K562 (cell line): ENCODE data around the gene MYLK4. TPM values are rescaled to one million over a fixed set of nuclear protein-coding genes. Genes with fewer than 3 reads are reported as not detected.

Source experiments
- ATAC-seq: fragments of 200-7000 bp; cut with Tn5 transposase; 3 replicates; pipeline ENCODE4 v1.9.1; 2020; ENCODE audit warnings: moderate library complexity
- BruUV-seq: library from RNA; stranded (reverse); fragments of 400-500 nt; replicated peaks from 2 replicates; lab custom pipeline; 2021; lab: Mats Ljungman, UMichigan
- CTCF ChIA-PET: fragments of 300-600 bp; formaldehyde crosslinking; extraction: SDS; loops from one replicate; lab custom pipeline; 2021; ENCODE audit warnings: low intra/inter-chr PET ratio; lab: Yijun Ruan, JAX
- POLR2A ChIA-PET: fragments of 300-600, 350-650 bp; sonication (Branson Sonifier 250); formaldehyde crosslinking; extraction: SDS; loops from one replicate; lab custom pipeline; 2021; ENCODE audit warnings: antibody characterized with exemption, inconsistent platforms; lab: Yijun Ruan, JAX
- DNase-seq, 4 experiments: peaks; one replicate each; pipeline versions ENCODE4 v3.0.0 to v3.0.0-alpha.2; 2011 to 2018; ENCODE audit warnings: low spot score in 3 of 4, mixed read lengths in 3 of 4; ENCODE audit errors: extremely low read depth in 1 of 4
- FAIRE-seq: peaks from 2 replicates; lab custom pipeline; 2011; peaks lifted over from hg19 to GRCh38; lab: Jason Lieb, UNC
- H2AFZ ChIP-seq: 2 replicates; pipeline ENCODE4 v1.6.0; 2011; ENCODE audit warnings: low read depth, low read length, control low read depth, inconsistent platforms
- H3K27ac ChIP-seq: fragments of 200-600 bp; 3 replicates; pipeline ENCODE4 v1.8.0; 2011; ENCODE audit warnings: low read depth, mild to moderate bottlenecking, control low read depth, inconsistent platforms, low read length, moderate library complexity, mixed read lengths; ENCODE audit errors: extremely low read depth
- H3K27me3 ChIP-seq, 2 experiments: fragments of 300-600 bp in 1 of 2; 2 replicates in 1 of 2; 3 replicates in 1 of 2; pipeline versions ENCODE4 v1.6.0 to v1.8.0; 2011; ENCODE audit warnings: inconsistent platforms in 2 of 2, low read length in 2 of 2, mild to moderate bottlenecking in 1 of 2, mixed read lengths in 1 of 2, moderate library complexity in 1 of 2; ENCODE audit not compliant: control insufficient read depth in 2 of 2, insufficient read depth in 2 of 2
- H3K36me3 ChIP-seq: fragments of 300-600 bp; 3 replicates; pipeline ENCODE4 v1.8.0; 2011; ENCODE audit warnings: mild to moderate bottlenecking, low read length, inconsistent platforms; ENCODE audit not compliant: control insufficient read depth, insufficient read depth
- H3K4me1 ChIP-seq, 2 experiments: fragments of 200-600 bp in 1 of 2; replicated peaks in 1 of 2; 2 replicates in 1 of 2; 3 replicates in 1 of 2; pipeline versions ENCODE4 v1.5.1 to v1.8.0; 2011; ENCODE audit warnings: inconsistent platforms in 2 of 2, low read length in 2 of 2, mild to moderate bottlenecking in 1 of 2, mixed read lengths in 1 of 2, moderate library complexity in 1 of 2; ENCODE audit not compliant: control insufficient read depth in 2 of 2, insufficient read depth in 2 of 2
- H3K4me2 ChIP-seq: 2 replicates; pipeline ENCODE4 v1.6.1; 2011; ENCODE audit warnings: low read length, control low read depth, inconsistent platforms, mixed read lengths; ENCODE audit not compliant: insufficient read depth
- H3K4me3 ChIP-seq: fragments of 200-600 bp; sonication (generic), shearing (Covaris generic); 2 replicates; pipeline ENCODE4 v1.5.1; 2016; ENCODE audit warnings: control low read depth, inconsistent platforms
- H3K79me2 ChIP-seq: fragments of 200-600 bp; 3 replicates; pipeline ENCODE4 v1.8.0; 2011; ENCODE audit warnings: low read length, inconsistent platforms; ENCODE audit not compliant: control insufficient read depth, insufficient read depth
- H3K9ac ChIP-seq, 2 experiments: 2 replicates each; pipeline versions ENCODE4 v1.6.0 to v1.6.1; 2011; ENCODE audit warnings: low read depth in 2 of 2, low read length in 2 of 2, control low read depth in 1 of 2, inconsistent platforms in 1 of 2, mild to moderate bottlenecking in 1 of 2, mixed read lengths in 1 of 2; ENCODE audit not compliant: insufficient read depth in 1 of 2
- H3K9me1 ChIP-seq: one replicate; pipeline ENCODE4 v1.6.0; 2011; ENCODE audit warnings: inconsistent platforms, mild to moderate bottlenecking, low read length, moderate library complexity; ENCODE audit not compliant: control insufficient read depth, insufficient read depth
- H3K9me3 ChIP-seq: replicated peaks from 2 replicates; pipeline ENCODE4 v1.5.1; 2011; ENCODE audit warnings: low read depth, low read length, inconsistent platforms; ENCODE audit not compliant: control insufficient read depth, insufficient read depth
- H4K20me1 ChIP-seq: replicated peaks from 2 replicates; pipeline ENCODE4 v1.6.1; 2011; ENCODE audit warnings: low read length, inconsistent platforms, mixed read lengths; ENCODE audit not compliant: control insufficient read depth, insufficient read depth
- FOS ChIP-seq: IDR thresholded peaks from 3 replicates; pipeline ENCODE4 v1.6.1; 2011; ENCODE audit not compliant: insufficient read length; ENCODE audit errors: extremely low read depth
- FOXP4 ChIP-seq: sonication (generic); formaldehyde crosslinking; IDR thresholded peaks from 2 replicates; pipeline ENCODE4 v1.8.0; 2022; ENCODE audit warnings: mild to moderate bottlenecking, missing genetic modification reagents, borderline replicate concordance
- GTF3C2 ChIP-seq: IDR thresholded peaks from 3 replicates; pipeline ENCODE4 v1.6.1; 2011; ENCODE audit warnings: borderline replicate concordance, mild to moderate bottlenecking, moderate library complexity; ENCODE audit not compliant: insufficient read length; ENCODE audit errors: extremely low read depth
- HNRNPLL ChIP-seq: fragments of 200-400 bp; formaldehyde crosslinking; IDR thresholded peaks from 2 replicates; pipeline ENCODE4 v1.6.1; 2017; ENCODE audit warnings: low read length, low read depth, mild to moderate bottlenecking; ENCODE audit not compliant: poor library complexity, severe bottlenecking
- MED1 ChIP-seq: sonication (generic); formaldehyde crosslinking; IDR thresholded peaks from 2 replicates; pipeline ENCODE4 v1.8.1; 2023; ENCODE audit warnings: missing genetic modification reagents, borderline replicate concordance
- NCOA4 ChIP-seq: fragments of 450-650 bp; IDR thresholded peaks from 2 replicates; pipeline ENCODE4 v1.6.1; 2018; ENCODE audit warnings: mild to moderate bottlenecking; ENCODE audit not compliant: partially characterized antibody
- XRCC4 ChIP-seq: IDR thresholded peaks from one replicate; pipeline ENCODE4 v1.6.1; 2011; ENCODE audit not compliant: insufficient read depth, insufficient read length; ENCODE audit errors: extremely low read depth
- ZFP1 ChIP-seq: fragments of 450-650 bp; formaldehyde crosslinking; IDR thresholded peaks from 2 replicates; pipeline ENCODE4 v1.4.0; 2020; ENCODE audit warnings: mild to moderate bottlenecking, mixed read lengths
- ZNF354B ChIP-seq: fragments of 250-450 bp; sonication (Bioruptor Pico); IDR thresholded peaks from 2 replicates; pipeline ENCODE4 v1.4.0; 2020
- ZNF583 ChIP-seq: fragments of 250-450 bp; sonication (Bioruptor Pico); IDR thresholded peaks from 2 replicates; pipeline ENCODE4 v1.4.0; 2020
- WGBS: fragments of 100-300 bp; shearing (Covaris generic); methylation state at CpG from one replicate; pipeline ENCODE4 v1.1.6; 2016; ENCODE audit warnings: low coverage, mixed read lengths; ENCODE audit not compliant: insufficient coverage; ENCODE audit errors: missing lambda C conversion rate; 5-methylcytosine and 5-hydroxymethylcytosine counted together
- in situ Hi-C: fragments of 300-500 bp; cut with MboI; formaldehyde crosslinking; loops from 4 replicates; pipeline ENCODE4 v1.15.0; 2018; ENCODE audit warnings: inconsistent platforms, mixed read lengths
- intact Hi-C: fragments of 100-400 bp; cut with micrococcal nuclease; formaldehyde crosslinking; loops from 2 replicates; pipeline ENCODE4 v1.14.2; 2022
- polyA plus RNA-seq, 8 experiments: library from polyadenylated mRNA; depleted of rRNA in 4 of 8; stranded (reverse) in 5 of 8; unstranded in 3 of 8; fragments of >200 nt; fragmentation: Nextera tagmentation in 2 of 8; fragmentation: Illumina TruSeq in 1 of 8; extraction: Ambion mirVana in 2 of 8; extraction: Trizol in 1 of 8; gene quantifications; 2 replicates each; pipeline versions ENCODE4 v1.2.1 to v1.2.3, GENCODE V29; 2011 to 2014; ENCODE audit warnings: inconsistent platforms in 1 of 8, missing spikeins in 1 of 8
- total RNA-seq, 7 experiments: library from RNA; depleted of rRNA in 6 of 7; stranded (reverse); fragments of >200 nt in 6 of 7; fragmentation: Illumina TruSeq in 2 of 7; extraction: Trizol in 2 of 7; gene quantifications; 2 replicates each; pipeline versions ENCODE4 v1.2.1 to v1.2.3, GENCODE V29; 2011 to 2021; ENCODE audit warnings: low replicate concordance in 1 of 7

MYLK4 gene
- total and polyA plus RNA-seq, 9 of the 15 experiments (the other 6 are each of a cell fraction or from before 2014, with no cell fraction given), result 0.01 to 0.15 (median 0.06) TPM

- TF ChIP-seq MED1 (CRISPR knock-in tag), result no peak
Observed at GRCh38 chr6:2653369-2654032, 97.2 kb downstream of the MYLK4 start (continued).

- TF ChIP-seq ZFP1 (CRISPR knock-in tag) (no peak), NCOA4 (no peak), MED1 (CRISPR knock-in tag) (no peak), XRCC4 (no peak), HNRNPLL (no peak), ZNF354B (CRISPR knock-in tag) (no peak), ZNF583 (no peak), GTF3C2 (no peak), FOXP4 (CRISPR knock-in tag) (no peak), FOS (no peak)
- TF ChIP-seq, all 486 proteins: peak for 0
- H3K79me2 ChIP-seq, result no peaks in the 10 kb centered on the region
- no peak for ATAC-seq
- CTCF ChIA-PET, result no interaction called here
- no TSS peak for BruUV-seq
- no peaks in the 10 kb centered on the region; a peak in 1 of 5 replicates for H3K27me3 ChIP-seq
- POLR2A ChIA-PET, result interaction anchor here (1.1 to 1.3 kb wide), 2 partner anchors 21 to 52 kb away, joined by 3 read pairs; no protein-coding TSS in a partner anchor
- H3K27ac ChIP-seq, result no peak overlapping the region
- FAIRE-seq, result no peak
- no peaks in the 10 kb centered on the region for H3K9me1 ChIP-seq
- H3K36me3 ChIP-seq, result no peaks in the 10 kb centered on the region
- no peaks in the 10 kb centered on the region for H3K4me1 ChIP-seq
- intact Hi-C loops, result no loop called here
- no peak overlapping the region for H3K4me3 ChIP-seq
- H3K4me2 ChIP-seq, result no peak overlapping the region
- DNase-seq, result no peak
- no peak overlapping the region for H2AFZ ChIP-seq
- H3K9me3 ChIP-seq, result no peaks in the 10 kb centered on the region
- in situ Hi-C loops, result no loop called here
- H4K20me1 ChIP-seq, result no peaks in the 10 kb centered on the region
- 0% methylated on average over 3 of the region's 3 CpGs for WGBS
- H3K9ac ChIP-seq, result no peak overlapping the region
Observed at GRCh38 chr6:2652611-2653010, 98.1 kb downstream of the MYLK4 start.
